Endothelial cell of umbilical vein (primary cell): ENCODE data around the gene DACT3.
A peak's percentile ranks its signal among the peaks of the same experiment; 100 is the strongest.

Experiments
- CTCF ChIP-seq, 2 donors: IDR thresholded peaks; 1 replicate in 1 of 2; 2 replicates in 1 of 2; pipeline ENCODE4 v1.5.1; 2011; ENCODE audit warnings: low read length in 2 of 2, mild to moderate bottlenecking in 2 of 2, moderate library complexity in 2 of 2, control low read depth in 1 of 2, inconsistent platforms in 1 of 2, low read depth in 1 of 2; ENCODE audit not compliant: insufficient read depth in 1 of 2; ENCODE audit errors: extremely low read depth in 1 of 2
- EZH2 ChIP-seq: IDR thresholded peaks from 2 replicates; pipeline ENCODE4 v1.6.1; 2012; ENCODE audit warnings: borderline replicate concordance, low read depth, mild to moderate bottlenecking, moderate library complexity, low read length, inconsistent platforms; ENCODE audit not compliant: severe bottlenecking
- FOS ChIP-seq: IDR thresholded peaks from 2 replicates; pipeline ENCODE4 v1.6.1; 2011; ENCODE audit warnings: mild to moderate bottlenecking, low read length, moderate library complexity, borderline replicate concordance; ENCODE audit not compliant: insufficient read depth
- GATA2 ChIP-seq: IDR thresholded peaks from 2 replicates; pipeline ENCODE4 v1.7.0; 2011; ENCODE audit warnings: low read depth, mild to moderate bottlenecking, moderate library complexity, mixed read lengths, low read length; ENCODE audit not compliant: insufficient read length, insufficient read depth
- JUN ChIP-seq: IDR thresholded peaks from 2 replicates; pipeline ENCODE4 v1.6.1; 2011; ENCODE audit warnings: borderline replicate concordance, low read depth; ENCODE audit not compliant: insufficient read length, insufficient read depth
- MYC ChIP-seq: IDR thresholded peaks from one replicate; pipeline ENCODE4 v1.6.1; 2011; ENCODE audit warnings: mild to moderate bottlenecking, low read depth, low read length
- POLR2A ChIP-seq: IDR thresholded peaks from 2 replicates; pipeline ENCODE4 v1.6.1; 2012; ENCODE audit warnings: low read depth, mild to moderate bottlenecking, control low read depth, low read length
- POLR2AphosphoS5 ChIP-seq: IDR thresholded peaks from 2 replicates; pipeline ENCODE4 v1.6.1; 2012; ENCODE audit warnings: low read depth, mild to moderate bottlenecking, control low read depth, low read length, moderate library complexity; ENCODE audit not compliant: insufficient read depth
- TF ChIP-seq, protein P1 (sequence below): IDR thresholded peaks from 2 replicates; pipeline ENCODE4 v1.6.1; 2011; ENCODE audit not compliant: insufficient read depth, insufficient read length

- TF ChIP-seq CTCF (IDR thresholded peaks at IDR 0.05; ENCODE audit: extremely low read depth in 1 of 2, insufficient read depth in 1 of 2, low read depth in 1 of 2, low read length in 2 of 2) (no peak), JUN (no peak), POLR2AphosphoS5 (no peak), POLR2A (no peak), MYC (no peak), EZH2 (peak; percentile 76), GATA2 (no peak), FOS (no peak)
- TF ChIP-seq, protein P1, sequence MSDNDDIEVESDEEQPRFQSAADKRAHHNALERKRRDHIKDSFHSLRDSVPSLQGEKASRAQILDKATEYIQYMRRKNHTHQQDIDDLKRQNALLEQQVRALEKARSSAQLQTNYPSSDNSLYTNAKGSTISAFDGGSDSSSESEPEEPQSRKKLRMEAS = no peak
Measured at GRCh38 chr19:46660008-46660517, 919 bp downstream of the DACT3 start.
